GM12878 (cell line): Measurements from ENCODE around the gene PRKN. TPM values are rescaled to one million over a fixed set of nuclear protein-coding genes. Genes with fewer than 3 reads are reported as not detected.

Experiments used
- ATAC-seq: fragments of 200-7000 bp; cut with Tn5 transposase; 3 replicates; pipeline ENCODE4 v1.9.1; 2020; ENCODE audit warnings: mild to moderate bottlenecking, moderate library complexity
- BruUV-seq: library from RNA; stranded (reverse); fragments of 400-500 nt; replicated peaks from 2 replicates; lab custom pipeline; 2021; lab: Mats Ljungman, UMichigan
- CTCF ChIA-PET: fragments of 300-600 bp; sonication (Branson Sonifier 250); formaldehyde crosslinking; extraction: SDS; loops from one replicate; lab custom pipeline; 2021; ENCODE audit warnings: inconsistent platforms; lab: Yijun Ruan, JAX
- POLR2A ChIA-PET: fragments of 350-600 bp; formaldehyde crosslinking; extraction: SDS; loops from one replicate; lab custom pipeline; 2021; ENCODE audit warnings: inconsistent platforms; lab: Charles Lee
- RAD21 ChIA-PET: fragments of 300-600 bp; sonication (Branson Sonifier 250); formaldehyde crosslinking; loops from one replicate; lab custom pipeline; 2023; ENCODE audit warnings: antibody characterized with exemption; ENCODE audit not compliant: unreplicated experiment; lab: Charles Lee
- SMC1A ChIA-PET: fragments of 300-600 bp; sonication (Branson Sonifier 250); formaldehyde crosslinking; loops from one replicate; lab custom pipeline; 2023; ENCODE audit not compliant: unreplicated experiment, uncharacterized antibody; lab: Charles Lee
- DNase-seq: peaks from one replicate; pipeline ENCODE4 v3.0.0-alpha.2; 2011; ENCODE audit warnings: low read depth, low spot score
- FAIRE-seq: peaks from 3 replicates; lab custom pipeline; 2011; peaks lifted over from hg19 to GRCh38; lab: Jason Lieb, UNC
- H2AFZ ChIP-seq: 2 replicates; pipeline ENCODE4 v1.6.0; 2011; ENCODE audit warnings: low read depth, low read length, control low read depth; ENCODE audit not compliant: control insufficient read depth
- H3K27ac ChIP-seq: 2 replicates; pipeline ENCODE4 v1.5.1; 2011; ENCODE audit warnings: control low read depth; ENCODE audit not compliant: control insufficient read depth, insufficient read depth
- H3K27me3 ChIP-seq, 2 experiments: replicated peaks in 1 of 2; 2 replicates each; pipeline versions ENCODE4 v1.6.0 to v1.6.1; 2011; ENCODE audit warnings: low read length in 1 of 2; ENCODE audit not compliant: control insufficient read depth in 2 of 2, insufficient read depth in 2 of 2
- H3K36me3 ChIP-seq, 2 experiments: 2 replicates each; pipeline ENCODE4 v1.5.1; 2011; ENCODE audit warnings: low read length in 1 of 2; ENCODE audit not compliant: control insufficient read depth in 2 of 2, insufficient read depth in 2 of 2
- H3K4me1 ChIP-seq: 2 replicates; pipeline ENCODE4 v1.6.1; 2011; ENCODE audit warnings: mild to moderate bottlenecking, low read length, moderate library complexity, mixed read lengths; ENCODE audit not compliant: control insufficient read depth, insufficient read depth
- H3K4me2 ChIP-seq: 2 replicates; pipeline ENCODE4 v1.6.0; 2011; ENCODE audit warnings: control low read depth; ENCODE audit not compliant: control insufficient read depth, insufficient read depth
- H3K4me3 ChIP-seq: fragments of 200-600 bp; sonication (generic); 2 replicates; pipeline ENCODE4 v1.5.1; 2016
- H3K79me2 ChIP-seq: 2 replicates; pipeline ENCODE4 v1.6.0; 2011; ENCODE audit warnings: low read length; ENCODE audit not compliant: control insufficient read depth, insufficient read depth
- H3K9ac ChIP-seq: 2 replicates; pipeline ENCODE4 v1.8.0; 2011; ENCODE audit warnings: low read length, control low read depth, mixed read lengths; ENCODE audit not compliant: control insufficient read depth, insufficient read depth
- H3K9me3 ChIP-seq: replicated peaks from 3 replicates; pipeline ENCODE4 v1.5.1; 2011; ENCODE audit warnings: mild to moderate bottlenecking, low read length; ENCODE audit not compliant: control insufficient read depth, insufficient read depth
- H4K20me1 ChIP-seq: 2 replicates; pipeline ENCODE4 v1.6.0; 2011; ENCODE audit not compliant: control insufficient read depth, insufficient read depth
- CTCF ChIP-seq, 3 experiments: IDR thresholded peaks in 2 of 3; conservative IDR thresholded peaks in 1 of 3; 2 replicates each; pipeline ENCODE4 v1.5.1; 2011; ENCODE audit warnings: low read depth in 3 of 3, low read length in 3 of 3, mild to moderate bottlenecking in 3 of 3, control low read depth in 2 of 3, moderate library complexity in 2 of 3, inconsistent platforms in 1 of 3, mixed read lengths in 1 of 3; ENCODE audit not compliant: control insufficient read depth in 2 of 3, insufficient read depth in 1 of 3; ENCODE audit errors: extremely low read depth in 1 of 3
- FOXM1 ChIP-seq: IDR thresholded peaks from 2 replicates; pipeline ENCODE4 v1.6.1; 2012; ENCODE audit warnings: low read depth, mild to moderate bottlenecking, inconsistent platforms, low read length, moderate library complexity
- IKZF2 ChIP-seq, 2 experiments: fragments of 450-650 bp; IDR thresholded peaks; 2 replicates each; pipeline ENCODE4 v1.6.1; 2017; ENCODE audit warnings: mild to moderate bottlenecking in 2 of 2, moderate library complexity in 2 of 2
- TCF7 ChIP-seq: IDR thresholded peaks from 2 replicates; pipeline ENCODE4 v1.6.1; 2014; ENCODE audit warnings: antibody characterized with exemption, borderline replicate concordance
- WGBS: methylation state at CpG from one replicate; pipeline ENCODE4 v1.1.6; 2016; ENCODE audit warnings: low lambda C conversion rate; ENCODE audit not compliant: insufficient replicate concordance, insufficient coverage; ENCODE audit errors: missing lambda C conversion rate; 5-methylcytosine and 5-hydroxymethylcytosine counted together
- in situ Hi-C: fragments of 300-500 bp; cut with MboI; formaldehyde crosslinking; loops from 9 replicates; pipeline ENCODE4 v1.14.3; 2018; ENCODE audit warnings: mixed read lengths
- intact Hi-C: fragments of 100-400 bp; cut with micrococcal nuclease; formaldehyde crosslinking; loops from one replicate; pipeline ENCODE4 v1.14.2; 2022; ENCODE audit not compliant: unreplicated experiment
- polyA plus RNA-seq, 11 experiments: library from polyadenylated mRNA; depleted of rRNA in 4 of 11; unstranded in 6 of 11; stranded (reverse) in 5 of 11; fragments of >200 nt; fragmentation: Nextera tagmentation in 4 of 11; fragmentation: Illumina TruSeq in 1 of 11; extraction: Ambion mirVana in 4 of 11; extraction: Trizol in 1 of 11; gene quantifications; 1 replicate in 1 of 11; 2 replicates in 10 of 11; pipeline versions ENCODE4 v1.2.1 to v1.2.3, GENCODE V29; 2011 to 2016; ENCODE audit warnings: inconsistent platforms in 2 of 11, missing spikeins in 2 of 11, low read depth in 1 of 11
- total RNA-seq, 4 experiments: library from RNA; depleted of rRNA in 3 of 4; stranded (reverse); fragments of >200 nt in 3 of 4; fragmentation: Illumina TruSeq in 1 of 4; extraction: Trizol in 1 of 4; gene quantifications; 2 replicates each; pipeline versions ENCODE4 v1.2.1 to v1.2.3, GENCODE V29; 2013 to 2021

Gene PRKN
- total and polyA plus RNA-seq, 10 of the 15 experiments (the other 5 are each of a cell fraction or from before 2014, with no cell fraction given), result 0.06 to 0.09 TPM; not detected in 8

DNA sequence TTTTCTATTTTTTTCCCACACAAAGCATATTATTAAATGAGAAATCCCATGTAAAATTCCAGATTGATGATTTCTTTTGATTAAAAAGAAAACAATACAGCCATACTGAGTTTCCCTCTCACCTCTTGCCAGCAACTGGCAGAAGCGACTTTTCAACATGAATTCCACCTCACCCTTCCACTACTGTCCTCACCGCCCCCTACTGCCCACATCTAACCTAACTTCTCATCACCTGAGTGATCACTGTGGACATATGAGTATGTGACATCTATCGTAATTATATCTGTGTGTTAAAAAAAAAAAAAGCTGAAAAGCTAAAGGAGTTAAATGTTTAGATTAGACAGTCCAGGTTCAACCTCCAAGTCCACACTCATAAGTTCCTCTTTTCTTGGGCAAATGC is 528.6 kb downstream of the PRKN start:
- RAD21 ChIA-PET, result no interaction called here
- FAIRE-seq, result no peak
- 13% methylated on average over 3 of the region's 3 CpGs for WGBS
- no peaks in the 10 kb centered on the region for H3K4me1 ChIP-seq
- intact Hi-C loops (no loop called here), in situ Hi-C loops (no loop called here)
- no peaks in the 10 kb centered on the region for H4K20me1 ChIP-seq
- H3K36me3 ChIP-seq, result no peaks in the 10 kb centered on the region
- no peak for DNase-seq
- H3K9ac ChIP-seq, result no peak overlapping the region
- no peaks in the 10 kb centered on the region for H3K27me3 ChIP-seq
- CTCF ChIA-PET, result no interaction called here
- TF ChIP-seq TCF7 (no peak), CTCF (IDR thresholded peaks at IDR 0.05 in 2 of 3, conservative IDR thresholded peaks at IDR 0.05 in 1 of 3; ENCODE audit: control insufficient read depth in 2 of 3, extremely low read depth in 1 of 3, insufficient read depth in 1 of 3, low read depth in 3 of 3, low read length in 3 of 3) (peak in 2 of 3 experiments; percentile 11 to 22; a peak in 1 of 6 replicates)
- no peaks in the 10 kb centered on the region for H3K79me2 ChIP-seq
- POLR2A ChIA-PET, result no interaction called here
- H3K4me3 ChIP-seq, result no peak overlapping the region
- no peak overlapping the region for H3K27ac ChIP-seq
- no peak overlapping the region for H3K4me2 ChIP-seq
- H3K9me3 ChIP-seq, result no peaks in the 10 kb centered on the region
- H2AFZ ChIP-seq, result no peak overlapping the region
- SMC1A ChIA-PET, result no interaction called here
- BruUV-seq, result no TSS peak
- no peak for ATAC-seq

GRCh38 chr6:162198076-162198475 is 529.5 kb downstream of the PRKN start:
- DNase-seq (no peak), FAIRE-seq (no peak), ATAC-seq (no peak)
- TF ChIP-seq FOXM1 (no peak), IKZF2 (IDR thresholded peaks at IDR 0.05) (no peak)
- no TSS peak for BruUV-seq
- ChIA-PET RAD21 (no interaction called here), POLR2A (no interaction called here), CTCF (no interaction called here), SMC1A (no interaction called here)
- Histone ChIP-seq H3K36me3 (no peaks in the 10 kb centered on the region), H3K4me1 (no peaks in the 10 kb centered on the region), H4K20me1 (no peaks in the 10 kb centered on the region), H3K79me2 (no peaks in the 10 kb centered on the region), H2AFZ (no peak overlapping the region), H3K27ac (no peak overlapping the region), H3K9me3 (no peaks in the 10 kb centered on the region), H3K4me3 (no peak overlapping the region), H3K4me2 (no peak overlapping the region), H3K9ac (no peak overlapping the region), H3K27me3 (no peaks in the 10 kb centered on the region; a peak in 1 of 4 replicates)
- in situ Hi-C loops, result no loop called here
- WGBS, result 0% methylated on average over 1 of the region's 1 CpG
- intact Hi-C loops, result no loop called here
